HEK293 (cell line): ENCODE results near the gene DLL1.

Source experiments
- CTCF ChIA-PET: fragments of 350-600 bp; formaldehyde crosslinking; extraction: SDS; loops from one replicate; lab custom pipeline; 2021; ENCODE audit warnings: antibody characterized with exemption; lab: Yijun Ruan, JAX
- POLR2A ChIA-PET: fragments of 300-600 bp; formaldehyde crosslinking; extraction: SDS; loops from one replicate; lab custom pipeline; 2020; ENCODE audit warnings: antibody characterized with exemption, inconsistent platforms; lab: Yijun Ruan, JAX
- H3K27ac ChIP-seq: fragments of 200-500 bp; sonication (Bioruptor generic); 2 replicates; pipeline ENCODE4 v1.5.1; 2014; ENCODE audit warnings: low read depth, low read length, control low read depth, inconsistent platforms; ENCODE audit errors: extremely low read depth
- H3K36me3 ChIP-seq, 2 experiments: fragments of 200-500 bp in 1 of 2; sonication (Bioruptor generic) in 1 of 2; 1 replicate in 1 of 2; 2 replicates in 1 of 2; pipeline ENCODE4 v1.5.1; 2014 to 2017; ENCODE audit warnings: inconsistent platforms in 2 of 2, low read length in 2 of 2; ENCODE audit not compliant: control insufficient read depth in 2 of 2, insufficient read depth in 1 of 2
- H3K4me1 ChIP-seq: fragments of 200-500 bp; sonication (Bioruptor generic); 2 replicates; pipeline ENCODE4 v1.5.1; 2014; ENCODE audit warnings: mild to moderate bottlenecking, low read length, inconsistent platforms; ENCODE audit not compliant: control insufficient read depth, insufficient read depth
- H3K4me3 ChIP-seq: 2 replicates; pipeline ENCODE4 v1.5.1; 2011; ENCODE audit warnings: low read depth, mild to moderate bottlenecking, control low read depth, low read length, moderate library complexity
- H3K9me3 ChIP-seq: fragments of 200-500 bp; sonication (Bioruptor generic); 2 replicates; pipeline ENCODE4 v1.5.1; 2014; ENCODE audit warnings: low read depth, low read length, inconsistent platforms; ENCODE audit not compliant: control insufficient read depth, insufficient read depth
- FEZF1 ChIP-seq: fragments of 450-650 bp; formaldehyde crosslinking; IDR thresholded peaks from 2 replicates; pipeline ENCODE4 v1.5.1; 2016; ENCODE audit warnings: missing biosample characterization, missing genetic modification characterization
- GFI1B ChIP-seq: fragments of 450-650 bp; formaldehyde crosslinking; IDR thresholded peaks from 2 replicates; pipeline ENCODE4 v1.5.1; 2016; ENCODE audit warnings: missing biosample characterization, missing genetic modification characterization
- KLF8 ChIP-seq: fragments of 450-650 bp; formaldehyde crosslinking; IDR thresholded peaks from 2 replicates; pipeline ENCODE4 v1.5.1; 2016; ENCODE audit warnings: missing biosample characterization, missing genetic modification characterization
- SP2 ChIP-seq: fragments of 450-650 bp; formaldehyde crosslinking; IDR thresholded peaks from 2 replicates; pipeline ENCODE4 v1.5.1; 2016; ENCODE audit warnings: missing biosample characterization, missing genetic modification characterization
- TRIM28 ChIP-seq: IDR thresholded peaks from 2 replicates; pipeline ENCODE4 v1.6.1; 2011; ENCODE audit warnings: low read length, control low read depth, borderline replicate concordance
- WT1 ChIP-seq: fragments of 450-650 bp; formaldehyde crosslinking; IDR thresholded peaks from 2 replicates; pipeline ENCODE4 v1.5.1; 2016; ENCODE audit warnings: missing biosample characterization, missing genetic modification characterization
- ZBTB20 ChIP-seq: fragments of 450-650 bp; formaldehyde crosslinking; IDR thresholded peaks from 2 replicates; pipeline ENCODE4 v1.5.1; 2016; ENCODE audit warnings: missing biosample characterization, missing genetic modification characterization
- ZBTB48 ChIP-seq: fragments of 450-650 bp; formaldehyde crosslinking; IDR thresholded peaks from 2 replicates; pipeline ENCODE4 v1.5.1; 2016; ENCODE audit warnings: missing biosample characterization, missing genetic modification characterization
- ZFP41 ChIP-seq: fragments of 450-650 bp; formaldehyde crosslinking; IDR thresholded peaks from 2 replicates; pipeline ENCODE4 v1.5.1; 2016; ENCODE audit warnings: missing biosample characterization, missing genetic modification characterization, borderline replicate concordance
- ZNF155 ChIP-seq: fragments of 450-650 bp; formaldehyde crosslinking; IDR thresholded peaks from 2 replicates; pipeline ENCODE4 v1.5.1; 2016; ENCODE audit warnings: missing biosample characterization, missing genetic modification characterization
- ZNF426 ChIP-seq: fragments of 450-650 bp; formaldehyde crosslinking; IDR thresholded peaks from 2 replicates; pipeline ENCODE4 v1.5.1; 2017; ENCODE audit warnings: missing biosample characterization, missing genetic modification characterization, mild to moderate bottlenecking, inconsistent platforms, moderate library complexity
- ZNF560 ChIP-seq: fragments of 450-650 bp; formaldehyde crosslinking; IDR thresholded peaks from 2 replicates; pipeline ENCODE4 v1.5.1; 2017; ENCODE audit warnings: missing biosample characterization, missing genetic modification characterization, borderline replicate concordance
- ZNF621 ChIP-seq: fragments of 450-650 bp; formaldehyde crosslinking; IDR thresholded peaks from 2 replicates; pipeline ENCODE4 v1.5.1; 2017; ENCODE audit warnings: missing biosample characterization, missing genetic modification characterization
- ZNF664 ChIP-seq: fragments of 450-650 bp; formaldehyde crosslinking; IDR thresholded peaks from 2 replicates; pipeline ENCODE4 v1.5.1; 2016; ENCODE audit warnings: missing biosample characterization, missing genetic modification characterization
- ZNF670 ChIP-seq: fragments of 450-650 bp; formaldehyde crosslinking; IDR thresholded peaks from 2 replicates; pipeline ENCODE4 v1.5.1; 2016; ENCODE audit warnings: missing biosample characterization, missing genetic modification characterization, low read depth
- ZNF777 ChIP-seq: fragments of 450-650 bp; formaldehyde crosslinking; IDR thresholded peaks from 2 replicates; pipeline ENCODE4 v1.5.1; 2017; ENCODE audit warnings: missing biosample characterization, missing genetic modification characterization, borderline replicate concordance
- ZNF837 ChIP-seq: fragments of 450-650 bp; formaldehyde crosslinking; IDR thresholded peaks from 2 replicates; pipeline ENCODE4 v1.5.1; 2016; ENCODE audit warnings: missing biosample characterization, missing genetic modification characterization
- ZSCAN16 ChIP-seq: fragments of 450-650 bp; formaldehyde crosslinking; IDR thresholded peaks from 2 replicates; pipeline ENCODE4 v1.5.1; 2016; ENCODE audit warnings: missing biosample characterization, missing genetic modification characterization
- TF ChIP-seq, protein P1 (sequence below): fragments of 450-650 bp; formaldehyde crosslinking; IDR thresholded peaks from 2 replicates; pipeline ENCODE4 v1.5.1; 2017; ENCODE audit warnings: missing biosample characterization, missing genetic modification characterization
- TF ChIP-seq, protein P2 (sequence below): fragments of 450-650 bp; formaldehyde crosslinking; IDR thresholded peaks from 2 replicates; pipeline ENCODE4; 2016; ENCODE audit warnings: missing biosample characterization, missing genetic modification characterization
- TF ChIP-seq, protein P3 (sequence below): fragments of 450-650 bp; formaldehyde crosslinking; IDR thresholded peaks from 2 replicates; pipeline ENCODE4 v1.5.1; 2017; ENCODE audit warnings: missing biosample characterization, mild to moderate bottlenecking, missing genetic modification characterization, moderate library complexity
- TF ChIP-seq, protein P4 (sequence below): fragments of 450-650 bp; formaldehyde crosslinking; IDR thresholded peaks from 2 replicates; pipeline ENCODE4 v1.5.1; 2016; ENCODE audit warnings: missing biosample characterization, missing genetic modification characterization

Gene DLL1

DNA sequence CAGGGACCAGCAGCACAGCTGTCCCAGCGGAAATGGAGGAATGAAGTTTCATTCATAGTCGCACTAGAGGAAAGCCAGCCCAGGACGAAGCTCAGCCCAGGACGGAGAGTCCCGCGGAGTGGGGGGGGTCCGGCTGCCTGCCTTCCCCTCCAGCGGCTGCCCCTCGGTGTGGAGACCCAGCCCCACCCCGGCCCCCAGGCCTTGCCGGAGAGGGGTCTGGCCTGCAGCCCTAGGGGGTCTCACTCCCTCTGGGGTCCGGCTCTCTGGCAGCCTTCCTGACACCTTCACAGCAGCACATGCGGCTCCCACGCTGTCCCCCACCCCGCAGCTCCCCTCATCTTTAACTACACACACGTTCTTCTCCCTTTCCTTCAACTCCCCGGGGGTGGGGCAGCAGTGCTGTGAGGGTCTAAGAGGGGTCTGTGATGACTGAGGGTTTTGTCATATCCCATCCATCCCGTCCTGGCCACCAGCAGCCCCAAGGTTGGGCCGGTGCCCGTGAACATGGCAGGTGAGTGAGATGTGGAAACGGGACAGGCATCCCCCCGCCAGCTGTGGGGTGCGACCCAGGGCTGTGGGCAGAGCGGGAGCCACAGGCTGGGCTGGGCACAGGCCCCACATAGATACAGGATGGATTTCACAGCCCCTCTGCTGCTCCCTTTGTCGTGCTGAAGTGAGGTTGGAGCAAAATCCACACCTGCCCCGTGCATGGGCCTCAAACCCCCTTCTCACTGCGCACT is 41.8 kb downstream of the DLL1 start:
- no peak overlapping the region for H3K27ac ChIP-seq
- H3K4me3 ChIP-seq = no peak overlapping the region
- ChIA-PET POLR2A (no interaction called here), CTCF (interaction anchor here (0.7 to 0.9 kb wide), 2 partner anchors 190 to 417 kb away, joined by 3 to 4 read pairs; no protein-coding TSS in a partner anchor)
- no peaks in the 10 kb centered on the region for H3K9me3 ChIP-seq
- no peaks in the 10 kb centered on the region for H3K36me3 ChIP-seq
- TF ChIP-seq GFI1B (tag by site-specific recombination) (no peak), WT1 (tag by site-specific recombination) (no peak), ZNF664 (no peak), ZBTB48 (tag by site-specific recombination) (no peak), ZNF155 (tag by site-specific recombination) (no peak), ZBTB20 (tag by site-specific recombination) (no peak), ZFP41 (no peak), ZNF426 (no peak), TRIM28 (no peak), SP2 (no peak), ZNF777 (no peak), ZNF837 (no peak), ZNF670 (tag by site-specific recombination) (no peak), KLF8 (tag by site-specific recombination) (no peak), FEZF1 (no peak), ZNF621 (tag by site-specific recombination) (no peak), ZSCAN16 (tag by site-specific recombination) (no peak)
- TF ChIP-seq, protein P1, sequence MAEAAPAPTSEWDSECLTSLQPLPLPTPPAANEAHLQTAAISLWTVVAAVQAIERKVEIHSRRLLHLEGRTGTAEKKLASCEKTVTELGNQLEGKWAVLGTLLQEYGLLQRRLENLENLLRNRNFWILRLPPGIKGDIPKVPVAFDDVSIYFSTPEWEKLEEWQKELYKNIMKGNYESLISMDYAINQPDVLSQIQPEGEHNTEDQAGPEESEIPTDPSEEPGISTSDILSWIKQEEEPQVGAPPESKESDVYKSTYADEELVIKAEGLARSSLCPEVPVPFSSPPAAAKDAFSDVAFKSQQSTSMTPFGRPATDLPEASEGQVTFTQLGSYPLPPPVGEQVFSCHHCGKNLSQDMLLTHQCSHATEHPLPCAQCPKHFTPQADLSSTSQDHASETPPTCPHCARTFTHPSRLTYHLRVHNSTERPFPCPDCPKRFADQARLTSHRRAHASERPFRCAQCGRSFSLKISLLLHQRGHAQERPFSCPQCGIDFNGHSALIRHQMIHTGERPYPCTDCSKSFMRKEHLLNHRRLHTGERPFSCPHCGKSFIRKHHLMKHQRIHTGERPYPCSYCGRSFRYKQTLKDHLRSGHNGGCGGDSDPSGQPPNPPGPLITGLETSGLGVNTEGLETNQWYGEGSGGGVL (tag by site-specific recombination) = no peak
- TF ChIP-seq, protein P2, sequence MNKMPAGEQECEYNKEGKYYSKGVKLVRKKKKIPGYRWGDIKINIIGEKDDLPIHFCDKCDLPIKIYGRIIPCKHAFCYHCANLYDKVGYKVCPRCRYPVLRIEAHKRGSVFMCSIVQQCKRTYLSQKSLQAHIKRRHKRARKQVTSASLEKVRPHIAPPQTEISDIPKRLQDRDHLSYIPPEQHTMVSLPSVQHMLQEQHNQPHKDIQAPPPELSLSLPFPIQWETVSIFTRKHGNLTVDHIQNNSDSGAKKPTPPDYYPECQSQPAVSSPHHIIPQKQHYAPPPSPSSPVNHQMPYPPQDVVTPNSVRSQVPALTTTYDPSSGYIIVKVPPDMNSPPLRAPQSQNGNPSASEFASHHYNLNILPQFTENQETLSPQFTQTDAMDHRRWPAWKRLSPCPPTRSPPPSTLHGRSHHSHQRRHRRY (tag by site-specific recombination) = no peak
- TF ChIP-seq, protein P3, sequence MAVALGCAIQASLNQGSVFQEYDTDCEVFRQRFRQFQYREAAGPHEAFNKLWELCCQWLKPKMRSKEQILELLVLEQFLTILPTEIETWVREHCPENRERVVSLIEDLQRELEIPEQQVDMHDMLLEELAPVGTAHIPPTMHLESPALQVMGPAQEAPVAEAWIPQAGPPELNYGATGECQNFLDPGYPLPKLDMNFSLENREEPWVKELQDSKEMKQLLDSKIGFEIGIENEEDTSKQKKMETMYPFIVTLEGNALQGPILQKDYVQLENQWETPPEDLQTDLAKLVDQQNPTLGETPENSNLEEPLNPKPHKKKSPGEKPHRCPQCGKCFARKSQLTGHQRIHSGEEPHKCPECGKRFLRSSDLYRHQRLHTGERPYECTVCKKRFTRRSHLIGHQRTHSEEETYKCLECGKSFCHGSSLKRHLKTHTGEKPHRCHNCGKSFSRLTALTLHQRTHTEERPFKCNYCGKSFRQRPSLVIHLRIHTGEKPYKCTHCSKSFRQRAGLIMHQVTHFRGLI = no peak
- H3K4me1 ChIP-seq = no peaks in the 10 kb centered on the region

DNA sequence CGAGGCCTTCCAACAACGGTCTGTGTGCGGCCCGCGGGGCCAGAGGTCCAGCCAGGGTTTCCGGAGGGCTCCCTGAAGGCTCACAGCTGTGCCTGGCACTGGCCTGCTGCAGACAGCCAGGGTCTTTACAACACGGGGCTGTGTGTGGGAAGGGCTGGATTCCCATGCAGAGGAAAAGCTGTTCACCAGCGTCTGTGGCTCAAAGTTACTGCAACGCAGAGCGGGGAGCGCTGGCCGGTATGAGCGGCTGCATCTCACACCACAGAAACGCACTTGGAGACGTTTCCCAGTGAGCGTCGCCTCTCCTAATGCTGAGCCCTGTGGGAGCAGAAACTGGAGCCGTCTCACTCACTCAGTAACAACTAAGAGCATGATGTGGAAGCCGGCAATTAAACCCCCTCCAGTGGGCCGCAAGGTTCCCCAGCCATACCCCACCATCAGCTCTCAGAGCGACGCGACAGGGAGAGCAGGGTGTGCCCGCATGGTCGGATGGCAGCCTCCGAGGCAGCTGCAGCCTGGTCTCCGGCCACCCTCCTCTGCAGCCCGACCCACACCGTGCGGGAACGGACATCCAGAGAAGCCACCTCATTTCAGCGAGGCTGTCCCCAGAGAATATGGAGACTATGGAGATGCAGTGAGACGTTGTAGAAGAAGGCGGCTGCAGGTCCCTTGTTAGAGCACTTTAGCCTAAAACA is 42.6 kb downstream of the DLL1 start:
- H3K36me3 ChIP-seq = no peaks in the 10 kb centered on the region
- CTCF ChIA-PET = interaction anchor here (0.8 kb wide), 1 partner anchor 371 kb away, joined by 3 read pairs; no protein-coding TSS in a partner anchor
- no peaks in the 10 kb centered on the region for H3K9me3 ChIP-seq
- H3K4me3 ChIP-seq = no peak overlapping the region
- TF ChIP-seq ZNF560 (tag by site-specific recombination) (no peak), ZNF777 (no peak)
- TF ChIP-seq, protein P4, sequence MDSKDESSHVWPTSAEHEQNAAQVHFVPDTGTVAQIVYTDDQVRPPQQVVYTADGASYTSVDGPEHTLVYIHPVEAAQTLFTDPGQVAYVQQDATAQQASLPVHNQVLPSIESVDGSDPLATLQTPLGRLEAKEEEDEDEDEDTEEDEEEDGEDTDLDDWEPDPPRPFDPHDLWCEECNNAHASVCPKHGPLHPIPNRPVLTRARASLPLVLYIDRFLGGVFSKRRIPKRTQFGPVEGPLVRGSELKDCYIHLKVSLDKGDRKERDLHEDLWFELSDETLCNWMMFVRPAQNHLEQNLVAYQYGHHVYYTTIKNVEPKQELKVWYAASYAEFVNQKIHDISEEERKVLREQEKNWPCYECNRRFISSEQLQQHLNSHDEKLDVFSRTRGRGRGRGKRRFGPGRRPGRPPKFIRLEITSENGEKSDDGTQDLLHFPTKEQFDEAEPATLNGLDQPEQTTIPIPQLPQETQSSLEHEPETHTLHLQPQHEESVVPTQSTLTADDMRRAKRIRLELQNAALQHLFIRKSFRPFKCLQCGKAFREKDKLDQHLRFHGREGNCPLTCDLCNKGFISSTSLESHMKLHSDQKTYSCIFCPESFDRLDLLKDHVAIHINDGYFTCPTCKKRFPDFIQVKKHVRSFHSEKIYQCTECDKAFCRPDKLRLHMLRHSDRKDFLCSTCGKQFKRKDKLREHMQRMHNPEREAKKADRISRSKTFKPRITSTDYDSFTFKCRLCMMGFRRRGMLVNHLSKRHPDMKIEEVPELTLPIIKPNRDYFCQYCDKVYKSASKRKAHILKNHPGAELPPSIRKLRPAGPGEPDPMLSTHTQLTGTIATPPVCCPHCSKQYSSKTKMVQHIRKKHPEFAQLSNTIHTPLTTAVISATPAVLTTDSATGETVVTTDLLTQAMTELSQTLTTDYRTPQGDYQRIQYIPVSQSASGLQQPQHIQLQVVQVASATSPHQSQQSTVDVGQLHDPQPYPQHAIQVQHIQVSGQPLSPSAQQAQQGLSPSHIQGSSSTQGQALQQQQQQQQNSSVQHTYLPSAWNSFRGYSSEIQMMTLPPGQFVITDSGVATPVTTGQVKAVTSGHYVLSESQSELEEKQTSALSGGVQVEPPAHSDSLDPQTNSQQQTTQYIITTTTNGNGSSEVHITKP (tag by site-specific recombination) = no peak
- TF ChIP-seq, all 188 proteins: peak for 0
- Histone ChIP-seq H3K27ac (no peak overlapping the region), H3K4me1 (no peaks in the 10 kb centered on the region)
- POLR2A ChIA-PET = no interaction called here
